ENCODE data around the gene ATP10B.

ATP10B gene

GRCh38 chr5:160844177-160844576, 7.8 kb downstream of the ATP10B start:
- no peak for DNase-seq (ENCODE audit: low read depth, low spot score)
- in situ Hi-C loops (cut with HindIII; ENCODE audit: low sequenced_read_pairs), result no loop called here
- no peak overlapping the region for H3K4me3 ChIP-seq (ENCODE audit: low read depth, low read length)
- TF ChIP-seq CTCF (IDR thresholded peaks at IDR 0.05; ENCODE audit: low read depth, low read length), result no peak

- no peak overlapping the region for H3K4me3 ChIP-seq (ENCODE audit: low read depth, low read length)
- no peak for DNase-seq (ENCODE audit: low read depth, low spot score)
- in situ Hi-C loops (cut with HindIII; ENCODE audit: low sequenced_read_pairs), result no loop called here
- TF ChIP-seq CTCF (IDR thresholded peaks at IDR 0.05; ENCODE audit: low read depth, low read length), result no peak
These were observed 8.8 kb downstream of the ATP10B start for GRCh38 chr5:160843240-160843639.

- in situ Hi-C loops (cut with HindIII; ENCODE audit: low sequenced_read_pairs), result no loop called here
- DNase-seq (ENCODE audit: low read depth, low spot score), result no peak
- H3K4me3 ChIP-seq (ENCODE audit: low read depth, low read length), result no peak overlapping the region
- TF ChIP-seq CTCF (IDR thresholded peaks at IDR 0.05; ENCODE audit: low read depth, low read length), result no peak
These were observed 14.0 kb downstream of the ATP10B start for GRCh38 chr5:160837749-160838593.

GRCh38 chr5:160837211-160837610, 14.8 kb downstream of the ATP10B start:
- in situ Hi-C loops (cut with HindIII; ENCODE audit: low sequenced_read_pairs), result no loop called here
- TF ChIP-seq CTCF (IDR thresholded peaks at IDR 0.05; ENCODE audit: low read depth, low read length), result no peak
- no peak overlapping the region for H3K4me3 ChIP-seq (ENCODE audit: low read depth, low read length)
- DNase-seq (ENCODE audit: low read depth, low spot score), result no peak

- in situ Hi-C loops (cut with HindIII; ENCODE audit: low sequenced_read_pairs), result no loop called here
- no peak for TF ChIP-seq CTCF (IDR thresholded peaks at IDR 0.05; ENCODE audit: low read depth, low read length)
- H3K4me3 ChIP-seq (ENCODE audit: low read depth, low read length), result no peak overlapping the region
- DNase-seq (ENCODE audit: low read depth, low spot score), result no peak
These were observed 16.0 kb downstream of the ATP10B start for GRCh38 chr5:160835818-160836528.

GRCh38 chr5:160835376-160835775, 16.6 kb downstream of the ATP10B start:
- H3K4me3 ChIP-seq (ENCODE audit: low read depth, low read length), result no peak overlapping the region
- in situ Hi-C loops (cut with HindIII; ENCODE audit: low sequenced_read_pairs), result no loop called here
- no peak for TF ChIP-seq CTCF (IDR thresholded peaks at IDR 0.05; ENCODE audit: low read depth, low read length)
- DNase-seq (ENCODE audit: low read depth, low spot score), result no peak

All from astrocyte of the spinal cord (primary cell).